Pulmonary artery endothelial cell (primary cell): Measurements from ENCODE around the gene MCCD1. TPM values are rescaled to one million over a fixed set of nuclear protein-coding genes. Genes with fewer than 3 reads are reported as not detected.

ENCODE experiments used
- DNase-seq: peaks from one replicate; pipeline ENCODE4 v3.0.0-alpha.2; 2011; ENCODE audit warnings: low read depth, low spot score
- total RNA-seq: library from RNA; depleted of rRNA; stranded (reverse); fragments of >200 nt; gene quantifications from 2 replicates; pipeline ENCODE4 v1.2.3, GENCODE V29; 2014

MCCD1 gene
- total RNA-seq, 1 donor from 2014 or later: not detected

- DNase-seq: peak; percentile 90
These were observed 13.1 kb downstream of the MCCD1 start, which contains the start of gene DDX39B for GRCh38 chr6:31541658-31542521. DDX39B (minus strand) TSS chr6:31542003; CDS start chr6:31540532, 1,471 bp downstream.

GRCh38 chr6:31543639-31544038 lies 14.9 kb downstream of the MCCD1 start:
- DNase-seq: no peak

GRCh38 chr6:31544676-31545075 lies 15.9 kb downstream of the MCCD1 start:
- DNase-seq: no peak

- DNase-seq: no peak
These were observed 16.5 kb downstream of the MCCD1 start for GRCh38 chr6:31545291-31545690.

GRCh38 chr6:31546339-31546957 lies 17.7 kb downstream of the MCCD1 start, which contains the start of gene ATP6V1G2:
ATP6V1G2 (minus strand) TSS chr6:31546608; CDS start chr6:31546559, 49 bp downstream.
- peak; percentile 72 for DNase-seq

GRCh38 chr6:31546958-31547726 lies 18.4 kb downstream of the MCCD1 start, which contains the start of gene NFKBIL1:
NFKBIL1 (plus strand) TSS chr6:31547608; CDS start chr6:31547695, 87 bp downstream.
- DNase-seq: peak; percentile 91

GRCh38 chr6:31547727-31548543 lies 19.2 kb downstream of the MCCD1 start:
- no peak for DNase-seq

GRCh38 chr6:31548544-31548873 lies 19.7 kb downstream of the MCCD1 start:
- no peak for DNase-seq

- DNase-seq: peak; percentile 66
These were observed 22.6 kb downstream of the MCCD1 start for GRCh38 chr6:31551371-31551770.

GRCh38 chr6:31556307-31556706 lies 27.5 kb downstream of the MCCD1 start:
- DNase-seq: no peak

- no peak for DNase-seq
These were observed 28.9 kb downstream of the MCCD1 start for GRCh38 chr6:31557443-31558317.

GRCh38 chr6:31558318-31558625 lies 29.5 kb downstream of the MCCD1 start:
- DNase-seq: no peak

- DNase-seq: no peak
These were observed 30.1 kb downstream of the MCCD1 start for GRCh38 chr6:31558631-31559500.

GRCh38 chr6:31559606-31559957 lies 30.8 kb downstream of the MCCD1 start:
- no peak for DNase-seq

GRCh38 chr6:31559958-31560696 lies 31.4 kb downstream of the MCCD1 start:
- peak; percentile 99 for DNase-seq

- DNase-seq: no peak
These were observed 31.9 kb downstream of the MCCD1 start for GRCh38 chr6:31560697-31561058.

- DNase-seq: no peak
These were observed 39.0 kb downstream of the MCCD1 start for GRCh38 chr6:31567531-31568370.

- no peak for DNase-seq
These were observed 39.8 kb downstream of the MCCD1 start for GRCh38 chr6:31568537-31568961.
